PFSK-1 (cell line): ENCODE data around the gene NMRAL1.

ENCODE experiments used
- FOXP2 ChIP-seq: optimal IDR thresholded peaks from 2 replicates; pipeline ENCODE3; 2011; ENCODE audit warnings: borderline replicate concordance, control low read depth, inconsistent platforms; ENCODE audit not compliant: insufficient read depth; ENCODE audit errors: extremely low read length, extremely low read depth
- POLR2AphosphoS5 ChIP-seq: IDR thresholded peaks from 2 replicates; pipeline ENCODE4 v1.6.1; 2012; ENCODE audit warnings: low read depth, mild to moderate bottlenecking, control low read depth, low read length, moderate library complexity
- REST ChIP-seq, 2 experiments: IDR thresholded peaks; 2 replicates each; pipeline versions ENCODE4 v1.6.1 to v1.8.0; 2011 to 2012; ENCODE audit warnings: low read depth in 2 of 2, low read length in 2 of 2, control low read depth in 1 of 2, inconsistent platforms in 1 of 2, mild to moderate bottlenecking in 1 of 2, moderate library complexity in 1 of 2; ENCODE audit not compliant: insufficient read depth in 1 of 2
- SIN3A ChIP-seq: IDR thresholded peaks from 2 replicates; pipeline ENCODE4 v1.6.1; 2012; ENCODE audit warnings: mild to moderate bottlenecking, low read length, moderate library complexity, borderline replicate concordance; ENCODE audit not compliant: insufficient read depth
- TAF1 ChIP-seq: IDR thresholded peaks from 2 replicates; pipeline ENCODE4 v1.6.1; 2012; ENCODE audit warnings: low read length, control low read depth, borderline replicate concordance; ENCODE audit not compliant: insufficient read depth

NMRAL1 gene

GRCh38 chr16:4460936-4461249 lies 13.5 kb downstream of the NMRAL1 start:
- TF ChIP-seq TAF1 = no peak
- TF ChIP-seq SIN3A = no peak
- no peak for TF ChIP-seq FOXP2
- TF ChIP-seq REST (IDR thresholded peaks at IDR 0.05; ENCODE audit: insufficient read depth in 1 of 2, low read depth in 2 of 2, low read length in 2 of 2) = no peak

DNA sequence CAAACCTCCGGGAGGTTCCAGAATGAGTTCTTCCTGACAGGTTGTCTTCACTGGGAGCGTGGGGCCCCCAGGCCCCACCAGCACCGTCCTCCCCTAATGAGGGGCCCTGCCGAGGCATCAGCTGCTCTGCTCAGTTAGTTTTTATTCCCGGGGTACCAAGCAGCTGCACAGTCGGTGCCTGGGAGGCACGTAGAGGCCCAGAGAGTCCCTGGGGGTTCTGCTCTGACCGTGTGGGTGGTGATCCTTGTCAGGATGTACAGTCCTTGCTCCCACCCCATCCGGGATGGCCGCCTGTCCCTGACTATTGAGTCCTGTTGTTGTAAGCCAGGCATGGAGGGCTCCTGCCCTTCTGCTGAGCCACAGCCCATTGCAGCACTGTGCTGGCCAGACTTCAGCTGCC lies 18.5 kb downstream of the NMRAL1 start:
- TF ChIP-seq FOXP2 (no peak), POLR2AphosphoS5 (no peak)

DNA sequence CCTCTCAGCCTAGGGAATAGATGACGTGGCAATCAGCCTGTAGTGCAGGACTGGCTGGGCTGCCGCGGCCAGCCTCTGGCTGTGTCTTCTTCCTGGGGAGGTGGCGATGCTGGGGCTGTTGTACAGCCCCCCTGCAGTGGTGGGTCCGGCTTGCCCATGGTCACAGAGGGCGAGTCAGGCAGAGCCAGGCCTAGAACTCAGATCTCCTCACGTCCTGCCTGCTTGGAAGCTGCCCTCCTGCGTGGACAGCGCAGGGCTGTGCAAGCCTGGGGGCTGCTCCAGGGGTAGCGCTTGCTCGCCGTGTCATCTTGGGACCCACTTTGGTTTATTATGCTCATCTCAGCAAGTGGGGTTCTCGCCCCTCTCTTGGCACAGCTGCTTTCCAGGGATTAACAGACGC lies 19.3 kb downstream of the NMRAL1 start:
- no peak for TF ChIP-seq POLR2AphosphoS5
- TF ChIP-seq TAF1 = no peak
- TF ChIP-seq REST (IDR thresholded peaks at IDR 0.05; ENCODE audit: insufficient read depth in 1 of 2, low read depth in 2 of 2, low read length in 2 of 2) = no peak
- no peak for TF ChIP-seq FOXP2
- no peak for TF ChIP-seq SIN3A

DNA sequence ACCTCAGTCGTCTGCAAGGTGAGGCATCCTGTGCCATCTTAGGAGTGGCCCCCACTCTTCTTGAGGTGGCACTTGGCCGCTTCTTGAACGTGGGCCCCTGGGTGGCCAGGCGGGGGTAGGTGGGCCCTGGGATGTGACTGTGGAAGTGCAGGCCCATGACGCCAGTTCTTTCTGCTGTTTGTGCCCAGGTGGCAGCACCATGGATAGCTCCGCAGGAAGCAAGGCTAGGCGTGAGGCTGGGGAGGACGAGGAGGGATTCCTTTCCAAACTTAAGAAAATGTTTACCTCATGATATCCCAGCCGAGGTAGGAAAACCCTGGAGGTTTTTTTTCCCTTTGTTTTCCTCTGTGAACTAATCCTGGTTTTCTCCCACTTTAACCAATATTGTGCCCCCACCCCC lies 19.8 kb downstream of the NMRAL1 start:
- TF ChIP-seq FOXP2 (no peak), SIN3A (no peak), REST (IDR thresholded peaks at IDR 0.05; ENCODE audit: insufficient read depth in 1 of 2, low read depth in 2 of 2, low read length in 2 of 2) (peak; percentile 79 to 90), POLR2AphosphoS5 (no peak), TAF1 (no peak)

GRCh38 chr16:4452674-4453073 lies 21.8 kb downstream of the NMRAL1 start:
- no peak for TF ChIP-seq REST (IDR thresholded peaks at IDR 0.05; ENCODE audit: insufficient read depth in 1 of 2, low read depth in 2 of 2, low read length in 2 of 2)
- TF ChIP-seq POLR2AphosphoS5 = no peak
- TF ChIP-seq TAF1 = no peak
- no peak for TF ChIP-seq FOXP2
- TF ChIP-seq SIN3A = no peak
